ENCODE measurements around the gene SPEN.
"Not testable (repeated sequence)": the region's sequence is repeated elsewhere in the genome, so short reads cannot be mapped to it uniquely, and the experiment has no call there.

Gene SPEN

GRCh38 chr1:15834406-15835204 is 12.9 kb upstream of the SPEN start:
- peak; percentile 66 to 83 (median 76) for DNase-seq (ENCODE audit: low read depth in 2 of 3, low spot score in 2 of 3)

- peak in 1 of 3 experiments; percentile 44 for DNase-seq (ENCODE audit: low read depth in 2 of 3, low spot score in 2 of 3)
Measured at GRCh38 chr1:15835205-15835740, 12.2 kb upstream of the SPEN start.

DNA sequence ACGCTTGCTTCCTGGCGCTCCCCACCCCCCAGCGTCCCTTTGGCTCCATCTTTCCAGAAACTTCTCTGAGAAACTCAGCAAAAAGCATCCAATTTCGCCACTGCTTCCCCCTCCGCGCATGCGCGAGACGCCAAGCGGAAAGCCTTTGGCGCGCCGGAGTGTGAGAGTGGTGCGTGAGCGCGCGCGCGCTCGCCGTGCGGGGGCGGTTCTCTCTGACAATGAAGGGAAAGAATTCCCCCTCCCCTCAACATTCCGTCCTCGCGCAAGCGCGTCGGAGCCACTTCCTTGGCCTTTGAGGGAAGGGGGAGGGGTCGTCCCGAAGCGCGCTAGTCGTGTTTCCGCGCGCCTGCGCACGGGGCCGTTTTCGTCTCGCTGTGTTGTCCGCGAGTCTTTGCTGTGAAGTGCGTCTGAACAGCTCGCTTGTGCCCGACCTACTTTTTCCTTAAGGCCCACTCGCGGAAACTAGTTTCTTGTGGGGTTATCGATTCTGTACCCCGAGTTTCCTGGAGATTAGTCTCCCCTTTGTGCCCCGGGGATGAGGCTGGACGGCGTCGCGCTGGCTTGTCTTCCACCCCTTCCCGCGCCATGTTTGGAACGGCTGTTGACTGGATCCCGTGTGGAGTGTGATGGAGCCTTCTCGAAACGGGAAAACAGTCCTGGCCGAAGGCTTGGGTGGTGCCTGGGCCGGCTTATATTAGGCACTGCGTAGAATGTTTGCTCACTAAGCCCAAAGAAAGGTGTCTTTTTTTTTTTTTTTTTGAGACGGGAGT is 11.6 kb upstream of the SPEN start:
- peak; percentile 98 for DNase-seq (ENCODE audit: low read depth in 2 of 3, low spot score in 2 of 3)

DNA sequence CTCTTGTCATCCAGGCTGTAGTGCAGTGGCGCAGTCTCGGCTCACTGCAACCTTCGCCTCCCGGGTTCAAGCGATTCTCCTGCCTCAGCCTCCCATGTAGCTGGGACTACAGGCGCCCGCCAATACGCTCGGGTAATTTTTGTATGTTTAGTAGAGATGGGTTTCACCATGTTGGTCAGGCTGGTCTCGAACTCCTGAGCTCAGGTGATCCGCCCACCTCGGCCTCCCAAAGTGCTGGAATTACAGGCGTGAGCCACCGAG is 11.1 kb upstream of the SPEN start:
- DNase-seq (ENCODE audit: low read depth in 2 of 3, low spot score in 2 of 3) = not testable (repeated sequence)

GRCh38 chr1:15836772-15837669 is 10.5 kb upstream of the SPEN start:
- peak in 2 of 3 experiments; percentile 40 to 44 for DNase-seq (ENCODE audit: low read depth in 2 of 3, low spot score in 2 of 3)

GRCh38 chr1:15837931-15838330 is 9.6 kb upstream of the SPEN start:
- no peak for DNase-seq (ENCODE audit: low read depth in 2 of 3, low spot score in 2 of 3)

GRCh38 chr1:15838721-15839120 is 8.8 kb upstream of the SPEN start:
- DNase-seq (ENCODE audit: low read depth in 2 of 3, low spot score in 2 of 3) = no peak

DNA sequence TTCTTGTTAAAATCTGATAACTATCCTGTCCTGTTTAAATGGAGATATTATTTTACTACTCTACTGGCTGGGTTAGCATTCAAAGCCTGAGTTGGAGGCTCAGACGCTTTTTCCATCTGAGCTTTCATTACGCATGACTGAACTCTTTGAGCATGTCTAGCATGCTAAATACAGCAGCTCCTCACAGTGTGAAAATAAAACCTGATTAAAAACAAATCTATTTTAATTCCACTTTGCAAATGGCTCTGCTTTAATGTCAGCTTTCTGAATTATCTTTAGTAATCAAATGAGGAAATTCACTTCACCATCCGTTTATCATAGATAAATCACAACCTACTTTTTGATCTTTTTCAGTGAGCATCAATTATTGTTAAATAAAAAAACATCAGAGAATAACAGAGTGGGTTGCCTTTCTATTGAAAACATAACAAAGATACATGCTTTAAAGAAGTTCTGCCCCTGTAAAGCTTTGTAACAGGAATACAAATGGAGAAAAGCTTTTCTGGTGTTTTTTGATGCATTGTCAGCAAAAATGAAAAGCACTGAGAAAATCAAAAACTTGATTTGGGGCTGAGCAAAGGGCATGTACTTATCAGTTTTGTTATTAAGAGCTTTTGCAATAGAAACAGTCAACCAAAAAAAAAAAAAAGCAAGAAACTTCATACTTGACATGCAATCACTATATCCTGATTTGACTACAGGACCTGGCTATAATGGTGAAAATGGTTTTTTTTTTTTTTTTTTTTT is 3.5 kb upstream of the SPEN start:
- no peak for DNase-seq (ENCODE audit: low read depth in 2 of 3, low spot score in 2 of 3)

DNA sequence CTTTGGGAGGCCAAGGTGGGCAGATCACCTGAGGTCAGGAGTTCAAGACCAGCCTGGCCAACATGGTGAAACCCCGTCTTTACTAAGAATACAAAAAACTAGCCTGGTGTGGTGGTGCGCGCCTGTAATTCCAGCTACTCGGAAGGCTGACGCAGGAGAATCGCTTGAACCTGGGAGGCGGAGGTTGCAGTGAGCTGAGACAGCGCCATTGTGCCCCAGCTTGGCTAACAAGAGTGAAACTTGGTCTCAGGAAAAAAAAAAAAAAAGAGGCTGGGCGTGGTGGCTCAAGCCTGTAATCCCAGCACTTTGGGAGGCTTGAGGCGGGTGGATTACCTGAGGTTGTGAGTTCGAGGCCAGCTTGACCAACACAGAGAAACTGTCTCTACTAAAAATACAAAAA is 1.5 kb upstream of the SPEN start:
- DNase-seq (ENCODE audit: low read depth in 2 of 3, low spot score in 2 of 3) = not testable (repeated sequence)

DNA sequence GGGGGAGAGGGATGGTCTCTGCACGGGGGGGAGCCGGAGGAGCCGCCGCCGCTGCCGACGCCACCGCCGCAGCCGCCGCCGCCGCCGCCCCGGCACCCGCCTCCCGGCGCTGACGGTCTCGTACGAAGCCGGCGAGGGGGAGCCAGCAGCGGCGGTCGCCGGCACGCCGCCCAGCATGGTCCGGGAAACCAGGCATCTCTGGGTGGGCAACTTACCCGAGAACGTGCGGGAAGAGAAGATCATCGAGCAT is 311 bp downstream of the SPEN start:
- DNase-seq (ENCODE audit: low read depth in 2 of 3, low spot score in 2 of 3) = no peak

- DNase-seq (ENCODE audit: low read depth in 2 of 3, low spot score in 2 of 3) = peak in 2 of 3 experiments; percentile 17 to 40
Measured at GRCh38 chr1:15848143-15848928, 829 bp downstream of the SPEN start.

- DNase-seq (ENCODE audit: low read depth in 2 of 3, low spot score in 2 of 3) = peak; percentile 26 to 41 (median 31)
Measured at GRCh38 chr1:15848929-15849774, 1.6 kb downstream of the SPEN start.

DNA sequence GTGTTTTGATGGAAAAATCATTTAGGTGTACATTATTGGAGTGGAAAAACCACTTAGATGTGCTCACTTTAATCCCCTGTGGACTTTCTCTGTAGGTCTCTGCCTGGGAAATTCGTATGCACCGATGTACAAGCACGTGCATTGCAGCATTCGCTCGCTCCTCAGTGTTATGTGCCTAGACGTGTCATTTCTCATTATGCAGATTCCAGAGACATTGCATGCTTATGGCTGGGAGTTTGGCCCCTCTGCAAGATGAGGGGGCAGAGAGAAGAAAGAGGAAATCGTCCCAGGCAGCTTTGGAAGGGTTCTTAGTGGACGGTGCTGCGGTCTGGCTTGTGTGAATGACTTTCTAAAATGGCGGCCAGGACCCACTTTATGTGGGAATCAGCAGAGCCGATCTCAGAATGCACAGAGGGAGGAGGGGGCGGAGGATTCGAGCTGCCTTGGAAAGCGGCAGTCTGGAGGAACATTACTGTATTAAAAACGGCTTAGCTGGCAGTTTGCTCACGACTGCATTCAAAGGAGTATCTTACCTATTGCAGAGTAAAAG is 2.3 kb downstream of the SPEN start:
- DNase-seq (ENCODE audit: low read depth in 2 of 3, low spot score in 2 of 3) = no peak

DNA sequence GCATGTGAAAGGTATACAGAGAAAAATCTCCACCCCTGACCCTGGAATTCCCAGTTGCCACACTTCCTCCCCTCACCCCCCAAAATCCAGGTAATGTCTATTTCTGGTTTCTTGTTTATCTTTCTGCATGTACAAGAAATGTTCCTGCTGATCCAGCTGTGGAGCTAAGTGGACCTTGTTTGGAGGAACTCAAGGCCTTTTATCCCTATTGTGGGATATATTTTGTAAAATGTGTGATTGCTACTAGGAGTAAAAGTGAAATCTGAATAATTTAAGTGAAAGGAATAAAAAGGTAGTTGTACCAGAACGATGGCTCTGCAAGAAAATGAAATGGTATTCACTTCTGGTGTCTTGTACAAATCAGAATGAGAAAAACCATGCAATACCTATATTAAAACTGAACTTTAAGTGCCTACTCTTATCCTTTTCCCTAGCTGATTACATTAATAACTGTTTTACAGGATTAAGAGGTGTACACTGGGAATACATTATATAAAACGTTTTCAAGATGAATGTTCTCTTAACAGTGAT is 3.0 kb downstream of the SPEN start:
- no peak for DNase-seq (ENCODE audit: low read depth in 2 of 3, low spot score in 2 of 3)

DNA sequence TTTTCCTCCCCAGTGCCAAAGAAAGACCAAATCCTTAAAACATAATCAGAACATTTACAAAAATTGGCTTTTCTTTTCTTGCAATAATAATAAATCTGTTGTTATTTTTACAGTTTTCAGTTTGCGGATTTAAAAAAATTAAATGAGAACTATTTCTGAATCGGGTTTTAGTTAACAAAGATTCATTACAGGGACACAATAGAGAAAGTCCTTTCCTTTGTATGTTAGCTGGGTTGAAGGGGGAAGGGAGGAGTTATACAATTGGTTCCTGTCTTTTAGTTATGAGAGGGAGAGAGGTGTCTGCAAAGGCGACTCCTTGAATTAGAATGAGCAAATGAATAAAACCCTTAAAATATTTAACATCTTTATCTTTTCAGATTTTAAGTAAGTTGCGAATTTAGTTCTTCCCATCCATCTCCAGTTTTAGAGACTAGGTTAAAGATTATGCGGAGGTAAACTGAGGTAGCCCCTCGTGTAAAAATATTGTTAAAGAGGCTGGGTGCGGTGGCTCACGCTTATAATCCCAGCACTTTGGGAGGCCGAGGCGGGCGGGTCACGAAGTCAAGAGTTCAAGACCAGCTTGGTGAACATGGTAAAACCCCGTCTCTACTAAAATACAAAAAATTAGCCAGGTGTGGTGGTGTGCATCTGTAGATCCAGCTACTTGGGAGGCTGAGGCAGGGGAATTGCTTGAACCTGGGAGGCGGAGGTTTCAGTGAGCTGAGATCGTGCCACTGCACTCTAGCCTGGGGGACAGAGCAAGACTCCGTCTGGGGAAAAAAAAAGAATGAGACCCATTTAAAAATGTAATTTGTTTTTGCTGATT is 3.9 kb downstream of the SPEN start:
- DNase-seq (ENCODE audit: low read depth in 2 of 3, low spot score in 2 of 3) = no peak

- DNase-seq (ENCODE audit: low read depth in 2 of 3, low spot score in 2 of 3) = no peak
Measured at GRCh38 chr1:15852036-15852827, 4.7 kb downstream of the SPEN start.

DNA sequence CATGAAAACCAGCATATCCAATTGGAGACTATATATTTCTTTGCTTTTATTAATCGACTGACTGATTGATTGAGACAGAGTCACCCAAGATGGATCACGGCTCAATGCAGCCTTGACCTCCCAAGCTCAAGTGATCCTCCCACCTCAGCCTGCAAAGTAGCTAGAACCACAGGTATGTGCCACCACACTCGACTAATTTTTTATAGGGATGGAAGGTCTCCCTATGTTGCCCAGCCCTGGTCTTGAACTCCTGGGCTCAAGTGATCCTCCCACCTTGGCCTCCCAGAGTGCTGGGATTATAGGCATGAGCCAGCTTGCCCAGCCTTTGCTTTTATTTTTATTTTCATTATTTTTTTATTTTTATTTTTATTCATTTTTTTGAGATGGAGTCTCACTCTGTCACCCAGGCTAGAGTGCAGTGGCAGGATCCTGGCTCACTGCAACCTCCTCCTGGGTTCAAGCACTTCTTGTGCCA is 5.4 kb downstream of the SPEN start:
- no peak for DNase-seq (ENCODE audit: low read depth in 2 of 3, low spot score in 2 of 3)

Measured in activated CD8-positive, alpha-beta memory T cell treated with anti-CD3 and anti-CD28 coated beads for 48 hours (primary cell).